SH-SY5Y (cell line): ENCODE results near the gene RSAD2.

Experiments used
- GATA2 ChIP-seq: IDR thresholded peaks from 2 replicates; pipeline ENCODE4 v1.6.1; 2011; ENCODE audit warnings: mild to moderate bottlenecking, low read depth, low read length
- GATA3 ChIP-seq: IDR thresholded peaks from 2 replicates; pipeline ENCODE4 v1.6.1; 2011; ENCODE audit warnings: low read depth, mild to moderate bottlenecking, low read length, moderate library complexity

GRCh38 chr2:6831229-6831628, 46.3 kb upstream of the RSAD2 start:
- TF ChIP-seq GATA3 (no peak), GATA2 (no peak)
